A549 (cell line): ENCODE measurements around the gene GNL2.

Experiments used
- EP300 ChIP-seq, 2 experiments: fragments of >200 bp; sonication (Bioruptor Twin); formaldehyde crosslinking; IDR thresholded peaks; 2 replicates in 1 of 2; 3 replicates in 1 of 2; pipeline ENCODE4 v1.6.1; 2016 to 2017
- HOXA7 ChIP-seq: fragments of 250-450 bp; sonication (Bioruptor Pico); IDR thresholded peaks from 2 replicates; pipeline ENCODE4 v1.5.0; 2020; ENCODE audit warnings: mild to moderate bottlenecking, moderate library complexity
- SMC3 ChIP-seq: fragments of >200 bp; sonication (Bioruptor Twin); formaldehyde crosslinking; IDR thresholded peaks from 3 replicates; pipeline ENCODE4 v1.6.1; 2018; ENCODE audit warnings: inconsistent platforms
- TFCP2L1 ChIP-seq: fragments of 250-450 bp; sonication (Bioruptor Pico); IDR thresholded peaks from 2 replicates; pipeline ENCODE4 v1.5.0; 2021; ENCODE audit warnings: mild to moderate bottlenecking

DNA sequence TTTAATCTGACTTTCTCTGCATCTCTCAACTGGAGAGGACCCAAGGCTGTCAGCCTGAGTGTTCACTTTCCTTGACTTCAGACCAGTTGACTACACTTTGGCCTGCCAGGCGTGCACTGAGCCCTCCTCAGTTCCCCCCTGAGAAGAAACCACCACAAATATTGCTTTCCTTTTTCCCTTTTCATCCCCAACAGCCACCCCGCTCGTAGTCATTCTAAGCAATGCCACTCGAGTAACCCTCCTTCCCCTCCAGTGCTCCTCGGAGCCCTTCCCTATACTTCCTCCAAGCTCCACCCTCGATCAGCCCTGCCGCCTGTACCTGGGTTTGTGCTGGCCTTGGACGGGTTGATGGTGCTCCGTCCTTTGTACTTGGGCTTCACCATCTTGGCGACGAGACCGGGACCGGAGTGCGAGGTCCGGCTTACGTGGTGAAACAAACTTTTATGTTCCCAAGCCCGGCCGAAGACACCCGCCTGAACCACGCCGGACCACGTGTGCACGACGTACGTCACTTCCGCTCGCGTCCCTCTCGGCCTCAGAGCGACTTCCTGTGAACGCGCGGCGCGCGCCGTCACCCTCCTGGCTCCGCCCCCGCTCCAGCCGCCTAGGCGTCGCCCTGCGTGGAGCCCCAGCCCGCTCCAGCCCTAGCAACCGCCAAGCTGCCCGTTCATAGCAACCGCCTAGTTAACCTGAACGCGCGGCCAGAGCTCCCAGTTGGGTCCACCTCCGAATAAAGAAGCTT is at the start of gene GNL2:
- TF ChIP-seq EP300 (IDR thresholded peaks at IDR 0.05) (no peak), SMC3 (no peak), TFCP2L1 (no peak), HOXA7 (CRISPR knock-in tag) (no peak)
